HG02981 (cell line): ENCODE results near the gene ZNF487.
"Not testable (repeated sequence)": the region's sequence is repeated elsewhere in the genome, so short reads cannot be mapped to it uniquely, and the experiment has no call there.

ENCODE experiments used
- ATAC-seq: cut with Tn5 transposase; IDR thresholded peaks from one replicate; pipeline ENCODE4 v1.9.1; 2021; ENCODE audit warnings: mild to moderate bottlenecking, moderate library complexity; ENCODE audit not compliant: unreplicated experiment

The ZNF487 gene

GRCh38 chr10:43436291-43437140, at the start of gene ZNF487:
Gene ZNF487, plus strand, starts transcription at chr10:43437111. Its CDS starts 38,703 bp downstream, at chr10:43475814.
- peak; percentile 94 for ATAC-seq

GRCh38 chr10:43387678-43388032, 49.3 kb upstream of the ZNF487 start:
- no peak for ATAC-seq

GRCh38 chr10:43389867-43390266, 47.0 kb upstream of the ZNF487 start:
- no peak for ATAC-seq

DNA sequence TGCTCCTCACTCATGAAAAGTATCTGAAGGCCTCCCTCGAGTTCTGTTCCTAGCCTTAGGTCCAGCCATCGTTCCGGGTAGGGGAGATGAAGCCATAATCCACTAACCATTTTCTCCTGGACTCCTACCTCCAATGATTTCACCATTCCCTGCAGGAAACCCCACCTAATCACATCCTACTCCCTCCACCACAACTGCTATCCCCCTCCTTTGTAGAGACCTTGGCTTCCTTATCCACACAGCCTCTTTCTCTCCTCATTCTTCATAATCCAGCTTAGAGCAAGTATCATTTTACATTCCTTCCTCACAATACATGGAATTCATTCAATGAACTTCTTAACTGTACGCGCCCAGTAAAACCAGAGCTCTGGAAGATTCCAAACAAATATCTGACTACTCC, 46.6 kb upstream of the ZNF487 start:
- ATAC-seq = no peak

- no peak for ATAC-seq
Observed at GRCh38 chr10:43390759-43391158, 46.2 kb upstream of the ZNF487 start.

DNA sequence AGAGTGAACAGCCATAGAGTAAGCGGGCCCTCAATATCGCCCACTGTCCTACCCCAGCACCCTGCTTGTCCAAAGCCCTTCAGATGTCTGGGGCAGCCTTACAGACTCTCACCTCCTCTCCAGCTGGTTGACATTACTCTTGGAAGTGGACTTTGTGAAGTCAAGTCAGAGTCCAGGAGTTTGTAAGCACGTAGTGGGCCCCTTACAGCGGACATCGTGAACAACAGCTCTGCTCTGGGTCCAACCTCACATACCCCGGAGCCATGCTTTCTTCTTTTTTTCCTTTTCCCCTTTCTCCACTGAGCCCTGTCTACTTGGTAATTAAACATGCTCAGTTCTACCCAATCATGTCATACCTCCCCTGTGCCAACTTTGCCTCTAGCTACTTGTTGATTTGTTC, 45.4 kb upstream of the ZNF487 start:
- ATAC-seq = no peak

DNA sequence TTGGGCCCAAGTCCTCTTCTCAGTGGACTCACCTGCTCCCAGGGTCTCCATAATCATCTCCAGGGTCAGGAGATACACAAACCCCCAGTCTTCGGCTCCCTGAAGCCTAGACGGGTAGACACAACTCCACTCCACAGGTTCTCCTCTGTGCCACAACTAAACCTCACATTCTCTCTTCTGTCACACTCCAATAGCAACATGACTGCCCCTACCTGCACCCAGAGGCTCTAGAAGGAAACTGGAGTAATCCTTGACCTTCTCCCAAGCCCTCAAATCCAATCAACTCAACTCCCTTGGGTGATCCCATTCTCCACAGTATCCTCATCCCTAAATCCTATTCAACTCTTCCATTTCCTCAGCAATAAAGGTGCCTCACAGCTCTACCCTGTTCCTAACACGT, 44.2 kb upstream of the ZNF487 start:
- no peak for ATAC-seq

- not testable (repeated sequence) for ATAC-seq
Observed at GRCh38 chr10:43393186-43393585, 43.7 kb upstream of the ZNF487 start.

- no peak for ATAC-seq
Observed at GRCh38 chr10:43393606-43394360, 43.1 kb upstream of the ZNF487 start.

- ATAC-seq = no peak
Observed at GRCh38 chr10:43394868-43395267, 42.0 kb upstream of the ZNF487 start.

DNA sequence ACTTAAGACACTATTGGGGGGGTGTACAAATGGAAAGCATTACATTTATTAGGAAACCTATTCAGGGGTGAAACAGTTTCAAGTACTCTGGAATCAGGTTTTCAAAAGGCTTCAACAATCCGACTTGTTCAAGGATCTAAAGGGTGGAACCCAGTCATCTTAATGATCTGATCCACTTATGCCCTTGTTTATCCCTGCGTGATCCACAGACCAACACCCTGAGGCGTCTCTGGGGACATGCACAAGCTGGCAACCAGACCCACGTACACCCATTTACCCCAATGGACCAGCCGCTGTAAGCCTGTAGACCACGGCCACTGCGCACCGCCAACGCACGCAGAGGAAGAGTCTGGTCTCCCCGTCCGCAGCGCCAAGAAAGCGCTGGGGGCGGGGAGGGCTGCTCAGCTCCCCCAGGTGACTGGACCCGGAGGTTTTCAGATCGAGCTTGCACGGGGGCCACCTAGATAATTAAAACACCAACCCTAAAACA, 41.3 kb upstream of the ZNF487 start:
- no peak for ATAC-seq

GRCh38 chr10:43396061-43396927, 40.6 kb upstream of the ZNF487 start:
- ATAC-seq = peak; percentile 45

DNA sequence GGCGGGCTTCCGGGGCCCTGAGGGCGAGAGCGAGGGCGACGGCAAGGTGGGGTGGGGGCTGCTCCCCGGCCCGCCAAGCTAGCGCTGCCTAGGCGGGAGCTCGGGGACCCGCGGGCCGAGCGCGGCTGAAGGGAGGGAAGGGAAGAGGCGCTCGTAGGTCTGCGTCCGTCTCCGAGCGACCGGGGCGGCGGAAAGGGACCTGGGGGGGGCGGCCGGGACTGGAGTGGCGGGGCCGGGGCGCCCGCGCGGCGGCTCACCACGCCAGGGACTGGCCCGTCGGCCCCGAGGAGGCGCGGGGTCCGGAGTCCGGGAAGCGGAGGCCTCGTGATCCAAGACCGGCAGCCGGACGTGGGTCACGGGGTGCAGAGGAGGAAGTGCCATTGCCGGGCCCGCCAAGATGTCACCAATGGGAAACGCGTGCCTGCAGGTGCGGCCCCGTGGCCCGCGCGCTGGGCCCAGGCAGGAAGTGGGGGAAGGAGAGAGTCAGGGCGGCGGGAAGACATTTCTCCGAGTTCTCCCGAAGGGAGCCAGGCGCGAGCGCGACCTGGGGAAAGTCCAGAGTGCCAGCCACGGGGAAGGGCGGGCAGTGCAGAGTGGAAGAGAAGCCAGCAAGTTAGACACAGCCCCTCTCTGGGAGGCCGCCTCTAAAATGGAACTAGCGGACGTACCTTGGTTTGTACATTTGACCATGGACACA, 39.8 kb upstream of the ZNF487 start:
- peak; percentile 82 for ATAC-seq

- ATAC-seq = no peak
Observed at GRCh38 chr10:43398939-43399319, 38.0 kb upstream of the ZNF487 start.

- no peak for ATAC-seq
Observed at GRCh38 chr10:43399320-43400310, 37.3 kb upstream of the ZNF487 start.

- ATAC-seq = no peak
Observed at GRCh38 chr10:43401627-43402026, 35.3 kb upstream of the ZNF487 start.

GRCh38 chr10:43402176-43402575, 34.7 kb upstream of the ZNF487 start:
- ATAC-seq = no peak

DNA sequence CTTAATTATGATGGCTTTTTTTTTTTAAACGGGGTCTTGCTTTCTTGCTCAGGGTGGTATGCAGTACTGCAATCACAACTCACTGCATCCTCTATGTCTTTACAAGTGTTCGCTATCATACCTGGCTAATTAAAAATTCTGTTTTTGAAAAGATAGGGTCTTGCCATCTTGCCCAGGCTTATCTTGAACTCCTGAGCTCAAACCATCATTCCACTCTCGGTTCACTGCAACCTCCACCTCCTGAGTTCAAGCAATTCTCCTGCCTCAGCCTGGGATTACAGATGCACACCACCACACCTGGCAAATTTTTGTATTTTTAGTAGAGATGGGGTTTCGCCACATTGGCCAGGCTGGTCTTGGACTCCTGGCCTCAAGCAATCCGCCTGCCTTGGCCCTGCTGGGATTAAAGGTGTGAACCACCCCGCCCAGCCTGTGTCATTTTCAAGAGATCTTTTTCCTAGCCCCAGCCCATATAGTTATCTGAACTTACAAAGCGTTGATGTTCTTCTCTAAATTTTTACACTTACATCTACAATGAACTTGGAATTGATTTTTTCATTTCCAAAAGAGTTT, 33.9 kb upstream of the ZNF487 start:
- no peak for ATAC-seq
